OCI-LY1 (cell line): ENCODE measurements around the gene SURF2.
"Not testable (repeated sequence)": the region's sequence is repeated elsewhere in the genome, so short reads cannot be mapped to it uniquely, and the experiment has no call there.

Experiments
- H2AFZ ChIP-seq: fragments of 200-600 bp; sonication (generic), shearing (Covaris generic); 2 replicates; pipeline ENCODE4 v1.6.0; 2014; ENCODE audit warnings: antibody characterized with exemption, mild to moderate bottlenecking, low read length
- H3F3A ChIP-seq: fragments of 200-600 bp; sonication (generic), shearing (Covaris generic); 2 replicates; pipeline ENCODE4 v1.6.0; 2014; ENCODE audit warnings: mild to moderate bottlenecking, antibody characterized with exemption, low read length, moderate library complexity; ENCODE audit not compliant: insufficient read depth
- H3K27ac ChIP-seq: fragments of 200-600 bp; sonication (generic); 2 replicates; pipeline ENCODE4 v1.5.1; 2014; ENCODE audit warnings: low read length, mixed run types, mild to moderate bottlenecking, low read depth; ENCODE audit not compliant: poor library complexity, severe bottlenecking
- H3K27me3 ChIP-seq: fragments of 200-600 bp; sonication (generic); 2 replicates; pipeline ENCODE4 v1.6.0; 2014; ENCODE audit warnings: antibody characterized with exemption, mild to moderate bottlenecking, low read length, moderate library complexity; ENCODE audit not compliant: insufficient read depth
- H3K36me3 ChIP-seq: fragments of 200-600 bp; sonication (generic); 2 replicates; pipeline ENCODE4 v1.6.1; 2014; ENCODE audit warnings: mild to moderate bottlenecking, antibody characterized with exemption, low read length, moderate library complexity, mixed read lengths; ENCODE audit not compliant: insufficient read depth
- H3K4me1 ChIP-seq: fragments of 200-600 bp; sonication (generic); 2 replicates; pipeline ENCODE4 v1.5.1; 2014; ENCODE audit warnings: mild to moderate bottlenecking, low read length, moderate library complexity; ENCODE audit not compliant: insufficient read depth, severe bottlenecking
- H3K4me2 ChIP-seq: fragments of 200-600 bp; sonication (generic), shearing (Covaris generic); 2 replicates; pipeline ENCODE4 v1.6.1; 2014; ENCODE audit warnings: low read length
- H3K4me3 ChIP-seq: fragments of 200-600 bp; sonication (generic); 2 replicates; pipeline ENCODE4 v1.5.1; 2014; ENCODE audit warnings: low read length, low read depth, mild to moderate bottlenecking, mixed read lengths; ENCODE audit not compliant: poor library complexity, severe bottlenecking
- H3K79me2 ChIP-seq: fragments of 200-600 bp; shearing (Covaris generic); 2 replicates; pipeline ENCODE4 v1.6.1; 2016; ENCODE audit warnings: mixed run types, low read length, mixed read lengths; ENCODE audit not compliant: insufficient read depth
- H3K9ac ChIP-seq: fragments of 200-600 bp; sonication (generic), shearing (Covaris generic); 2 replicates; pipeline ENCODE4 v1.6.1; 2014; ENCODE audit warnings: mild to moderate bottlenecking, low read length, mixed read lengths
- H3K9me2 ChIP-seq: fragments of 200-600 bp; sonication (generic), shearing (Covaris generic); 2 replicates; pipeline ENCODE4 v1.6.1; 2014; ENCODE audit warnings: low read depth, mild to moderate bottlenecking, low read length, mixed read lengths
- H3K9me3 ChIP-seq: fragments of 200-600 bp; shearing (Covaris generic); 2 replicates; pipeline ENCODE4 v1.6.1; 2014; ENCODE audit warnings: low read length, mixed read lengths
- H4K20me1 ChIP-seq: fragments of 200-600 bp; sonication (generic), shearing (Covaris generic); 2 replicates; pipeline ENCODE4 v1.6.0; 2016; ENCODE audit warnings: mild to moderate bottlenecking, low read length; ENCODE audit not compliant: insufficient read depth
- CTCF ChIP-seq: fragments of 200-600 bp; sonication (generic), shearing (Covaris generic); IDR thresholded peaks from 2 replicates; pipeline ENCODE4 v1.5.1; 2017; ENCODE audit warnings: mild to moderate bottlenecking, antibody characterized with exemption, low read length, moderate library complexity, mixed read lengths
- EZH2 ChIP-seq: fragments of 200-600 bp; sonication (generic), shearing (Covaris generic); IDR thresholded peaks from 2 replicates; pipeline ENCODE4 v1.8.0; 2017; ENCODE audit warnings: borderline replicate concordance, mixed run types, mild to moderate bottlenecking, antibody characterized with exemption, low read length, moderate library complexity, mixed read lengths

The SURF2 gene

GRCh38 chr9:133389025-133389557 lies 32.7 kb downstream of the SURF2 start:
- Histone ChIP-seq H2AFZ (no peak overlapping the region), H3K4me1 (no peaks in the 10 kb centered on the region), H3K36me3 (no peaks in the 10 kb centered on the region; the same call in 1 of the 2 replicates), H3K27ac (no peak overlapping the region), H4K20me1 (no peaks in the 10 kb centered on the region), H3K79me2 (no peaks in the 10 kb centered on the region), H3F3A (no peaks in the 10 kb centered on the region), H3K4me3 (no peak overlapping the region), H3K27me3 (peaks cover 7% of the 10 kb centered on the region; the same call in 1 of the 2 replicates), H3K9me3 (no peaks in the 10 kb centered on the region), H3K9ac (no peak overlapping the region), H3K4me2 (no peak overlapping the region), H3K9me2 (no peaks in the 10 kb centered on the region)
- TF ChIP-seq CTCF, result no peak
- TF ChIP-seq EZH2, result no peak

- Histone ChIP-seq H3K4me2 (no peak overlapping the region), H2AFZ (no peak overlapping the region), H3K27me3 (peaks cover 7% of the 10 kb centered on the region; the same call in 1 of the 2 replicates), H3K4me1 (no peaks in the 10 kb centered on the region), H3F3A (no peaks in the 10 kb centered on the region), H3K36me3 (no peaks in the 10 kb centered on the region; the same call in 1 of the 2 replicates), H3K79me2 (no peaks in the 10 kb centered on the region), H3K4me3 (no peak overlapping the region), H3K9me2 (no peaks in the 10 kb centered on the region), H3K9me3 (no peaks in the 10 kb centered on the region), H4K20me1 (no peaks in the 10 kb centered on the region), H3K9ac (no peak overlapping the region), H3K27ac (no peak overlapping the region)
- TF ChIP-seq EZH2 (no peak), CTCF (no peak)
These were observed 33.2 kb downstream of the SURF2 start for GRCh38 chr9:133389562-133389961.

GRCh38 chr9:133390713-133391112 lies 34.4 kb downstream of the SURF2 start:
- Histone ChIP-seq H3K9me3 (no peaks in the 10 kb centered on the region), H3K27me3 (peaks cover 7% of the 10 kb centered on the region; the same call in 1 of the 2 replicates), H3K9me2 (no peaks in the 10 kb centered on the region), H3K9ac (no peak overlapping the region), H4K20me1 (no peaks in the 10 kb centered on the region), H3K4me3 (no peak overlapping the region), H3K36me3 (no peaks in the 10 kb centered on the region; the same call in 1 of the 2 replicates), H3F3A (no peaks in the 10 kb centered on the region), H3K79me2 (no peaks in the 10 kb centered on the region), H3K4me2 (no peak overlapping the region), H2AFZ (no peak overlapping the region), H3K27ac (no peak overlapping the region), H3K4me1 (no peaks in the 10 kb centered on the region)
- TF ChIP-seq EZH2 (no peak), CTCF (no peak)

GRCh38 chr9:133391449-133391848 lies 35.1 kb downstream of the SURF2 start:
- not testable (repeated sequence) for H3K4me1 ChIP-seq, H3K79me2 ChIP-seq, H3K4me3 ChIP-seq, H3K9me3 ChIP-seq, H3K27ac ChIP-seq, H3K9me2 ChIP-seq, H2AFZ ChIP-seq, H3K4me2 ChIP-seq, H3K27me3 ChIP-seq, H4K20me1 ChIP-seq, H3K36me3 ChIP-seq, H3K9ac ChIP-seq, H3F3A ChIP-seq

GRCh38 chr9:133392308-133392707 lies 36.0 kb downstream of the SURF2 start:
- H3K4me1 ChIP-seq, H3K4me3 ChIP-seq, H2AFZ ChIP-seq, H3K79me2 ChIP-seq, H3K4me2 ChIP-seq, H4K20me1 ChIP-seq, H3F3A ChIP-seq, H3K27me3 ChIP-seq, H3K9me3 ChIP-seq, H3K9ac ChIP-seq, H3K27ac ChIP-seq, H3K36me3 ChIP-seq, H3K9me2 ChIP-seq: not testable (repeated sequence)
